Neuronal stem cell (in vitro differentiated cells): ENCODE measurements around the gene IFI27L2.
A peak's percentile ranks its signal among the peaks of the same experiment; 100 is the strongest.

Source experiments
- DNase-seq: peaks from one replicate; pipeline ENCODE4 v3.0.0-alpha.2; 2013; ENCODE audit warnings: low spot score
- H2AFZ ChIP-seq: one replicate; pipeline ENCODE4 v1.6.1; 2013; ENCODE audit warnings: mild to moderate bottlenecking, low read length, inconsistent platforms
- H2AK5ac ChIP-seq: 2 replicates; pipeline ENCODE4 v1.6.1; 2013; ENCODE audit warnings: low read depth, mild to moderate bottlenecking, inconsistent platforms, low read length, moderate library complexity, mixed read lengths
- H2BK120ac ChIP-seq: 2 replicates; pipeline ENCODE4 v1.6.1; 2013; ENCODE audit warnings: low read depth, mild to moderate bottlenecking, inconsistent platforms, low read length, moderate library complexity, mixed read lengths
- H2BK12ac ChIP-seq: one replicate; pipeline ENCODE4 v1.6.1; 2013; ENCODE audit warnings: low read length, inconsistent platforms
- H2BK15ac ChIP-seq: 2 replicates; pipeline ENCODE4 v1.6.1; 2013; ENCODE audit warnings: mild to moderate bottlenecking, low read length, inconsistent platforms, mixed read lengths
- H2BK5ac ChIP-seq: one replicate; pipeline ENCODE4 v1.6.1; 2013; ENCODE audit warnings: inconsistent platforms, mild to moderate bottlenecking, low read length, moderate library complexity
- H3K14ac ChIP-seq: one replicate; pipeline ENCODE4 v1.6.1; 2013; ENCODE audit warnings: low read length, inconsistent platforms
- H3K18ac ChIP-seq: 2 replicates; pipeline ENCODE4 v1.6.1; 2013; ENCODE audit warnings: low read length, inconsistent platforms
- H3K23ac ChIP-seq: 2 replicates; pipeline ENCODE4 v1.6.1; 2013; ENCODE audit warnings: low read depth, mild to moderate bottlenecking, mixed read lengths, low read length, inconsistent platforms; ENCODE audit not compliant: poor library complexity
- H3K27ac ChIP-seq: replicated peaks from 3 replicates; pipeline ENCODE4 v1.5.1; 2013; ENCODE audit warnings: low read length, inconsistent platforms
- H3K27me3 ChIP-seq, 3 experiments: 2 replicates each; pipeline ENCODE4 v1.6.1; 2013; ENCODE audit warnings: low read length in 3 of 3, mild to moderate bottlenecking in 2 of 3, inconsistent platforms in 1 of 3, low read depth in 1 of 3, mixed read lengths in 1 of 3, moderate library complexity in 1 of 3; ENCODE audit not compliant: control insufficient read depth in 3 of 3, insufficient read depth in 3 of 3
- H3K36me3 ChIP-seq, 2 donors: replicated peaks in 1 of 2; 2 replicates each; pipeline ENCODE4 v1.6.1; 2013; ENCODE audit warnings: low read length in 2 of 2; ENCODE audit not compliant: control insufficient read depth in 2 of 2, insufficient read depth in 2 of 2
- H3K4ac ChIP-seq: 2 replicates; pipeline ENCODE4 v1.6.1; 2013; ENCODE audit warnings: inconsistent platforms, mild to moderate bottlenecking, low read length, moderate library complexity
- H3K4me1 ChIP-seq, 2 donors: 1 replicate in 1 of 2; 2 replicates in 1 of 2; pipeline ENCODE4 v1.6.1; 2013; ENCODE audit warnings: low read length in 2 of 2, low read depth in 1 of 2; ENCODE audit not compliant: control insufficient read depth in 2 of 2, insufficient read depth in 1 of 2
- H3K4me2 ChIP-seq: one replicate; pipeline ENCODE4 v1.6.1; 2013; ENCODE audit warnings: mild to moderate bottlenecking, low read length, inconsistent platforms; ENCODE audit not compliant: insufficient read depth, poor library complexity, severe bottlenecking
- H3K4me3 ChIP-seq, 2 donors: 2 replicates each; pipeline ENCODE4 v1.5.1; 2013; ENCODE audit warnings: low read length in 2 of 2, mild to moderate bottlenecking in 2 of 2, inconsistent platforms in 1 of 2, moderate library complexity in 1 of 2
- H3K79me1 ChIP-seq: one replicate; pipeline ENCODE4 v1.6.1; 2013; ENCODE audit warnings: low read depth, mild to moderate bottlenecking, inconsistent platforms, low read length, moderate library complexity
- H3K9ac ChIP-seq: one replicate; pipeline ENCODE4 v1.6.1; 2013; ENCODE audit warnings: mild to moderate bottlenecking, low read depth, low read length, inconsistent platforms; ENCODE audit not compliant: poor library complexity
- H3K9me3 ChIP-seq, 2 donors: replicated peaks in 1 of 2; 2 replicates each; pipeline versions ENCODE3 to v1.6.1; 2013; ENCODE audit warnings: low read length in 2 of 2, mild to moderate bottlenecking in 2 of 2, inconsistent platforms in 1 of 2, low read depth in 1 of 2, mixed read lengths in 1 of 2, moderate library complexity in 1 of 2; ENCODE audit not compliant: control insufficient read depth in 2 of 2, insufficient read depth in 1 of 2
- H4K8ac ChIP-seq: one replicate; pipeline ENCODE4 v1.6.1; 2013; ENCODE audit warnings: low read depth, mild to moderate bottlenecking, inconsistent platforms, low read length, moderate library complexity
- H4K91ac ChIP-seq: one replicate; pipeline ENCODE4 v1.6.1; 2013; ENCODE audit warnings: low read length, low read depth, mild to moderate bottlenecking, inconsistent platforms; ENCODE audit not compliant: poor library complexity
- WGBS, 2 donors: extraction: QIAGEN DNeasy Blood & Tissue Kit; methylation state at CpG; one replicate each; pipeline ENCODE4 v1.1.7; 2013; ENCODE audit warnings: missing lambda C conversion rate in 2 of 2, mixed read lengths in 1 of 2; ENCODE audit not compliant: insufficient read length in 2 of 2, insufficient replicate concordance in 1 of 2; ENCODE audit errors: extremely low coverage in 2 of 2; 5-methylcytosine and 5-hydroxymethylcytosine counted together

Gene IFI27L2

GRCh38 chr14:94121485-94121884 is 7.9 kb downstream of the IFI27L2 start:
- Histone ChIP-seq H3K14ac (no peak overlapping the region), H4K8ac (no peak overlapping the region), H3K27ac (no peak overlapping the region), H3K18ac (peak overlapping the region; percentile 48), H4K91ac (no peak overlapping the region), H3K4ac (no peak overlapping the region), H2BK15ac (no peak overlapping the region), H2AFZ (no peak overlapping the region), H3K9ac (no peak overlapping the region), H3K27me3 (peaks cover 0 to 11% (median 0%) of the 10 kb centered on the region in 3 experiments), H3K4me3 (no peak overlapping the region), H2BK12ac (no peak overlapping the region), H3K9me3 (peaks cover 0 to 5% of the 10 kb centered on the region in 2 donors), H2BK120ac (no peak overlapping the region), H3K36me3 (no peaks in the 10 kb centered on the region), H2AK5ac (no peak overlapping the region), H3K4me2 (no peak overlapping the region), H3K4me1 (no peaks in the 10 kb centered on the region), H2BK5ac (no peak overlapping the region), H3K23ac (no peak overlapping the region), H3K79me1 (no peaks in the 10 kb centered on the region)
- WGBS, 2 donors = no CpG with 5 or more reads among the region's 3 CpGs
- no peak for DNase-seq

GRCh38 chr14:94120667-94121340 is 8.6 kb downstream of the IFI27L2 start:
- Histone ChIP-seq H2BK15ac (no peak overlapping the region), H3K9me3 (peaks cover 0 to 5% of the 10 kb centered on the region in 2 donors), H2AFZ (no peak overlapping the region), H3K14ac (no peak overlapping the region), H3K9ac (no peak overlapping the region), H3K36me3 (no peaks in the 10 kb centered on the region), H4K8ac (no peak overlapping the region), H3K79me1 (no peaks in the 10 kb centered on the region), H3K23ac (no peak overlapping the region), H3K27ac (no peak overlapping the region), H3K4me1 (no peaks in the 10 kb centered on the region), H2BK120ac (no peak overlapping the region), H3K4me2 (no peak overlapping the region), H2BK12ac (no peak overlapping the region), H2BK5ac (no peak overlapping the region), H2AK5ac (no peak overlapping the region), H4K91ac (no peak overlapping the region), H3K4ac (no peak overlapping the region), H3K4me3 (no peak overlapping the region), H3K18ac (no peak overlapping the region), H3K27me3 (peaks cover 0 to 11% (median 0%) of the 10 kb centered on the region in 3 experiments)
- no CpG with 5 or more reads among the region's 5 CpGs for WGBS, 2 donors
- DNase-seq = no peak

- H3K18ac ChIP-seq = no peak overlapping the region
- no peak overlapping the region for H3K23ac ChIP-seq
- no peak overlapping the region for H3K4me3 ChIP-seq
- H2AFZ ChIP-seq = no peak overlapping the region
- H3K9ac ChIP-seq = no peak overlapping the region
- H2BK12ac ChIP-seq = no peak overlapping the region
- no peak overlapping the region for H2BK5ac ChIP-seq
- no peak overlapping the region for H4K8ac ChIP-seq
- H3K27me3 ChIP-seq = peaks cover 0 to 10% (median 0%) of the 10 kb centered on the region in 3 experiments
- H2AK5ac ChIP-seq = no peak overlapping the region
- H3K36me3 ChIP-seq = no peaks in the 10 kb centered on the region
- no peak overlapping the region for H3K4me2 ChIP-seq
- peaks cover 0 to 5% of the 10 kb centered on the region in 2 donors for H3K9me3 ChIP-seq
- H3K4me1 ChIP-seq = no peaks in the 10 kb centered on the region
- H4K91ac ChIP-seq = no peak overlapping the region
- no peak overlapping the region for H3K14ac ChIP-seq
- no peak overlapping the region for H3K27ac ChIP-seq
- no peak overlapping the region for H2BK15ac ChIP-seq
- DNase-seq = no peak
- no peak overlapping the region for H2BK120ac ChIP-seq
- H3K4ac ChIP-seq = no peak overlapping the region
- no peaks in the 10 kb centered on the region for H3K79me1 ChIP-seq
Observed at GRCh38 chr14:94119071-94119470, 10.3 kb downstream of the IFI27L2 start.

- Histone ChIP-seq H3K36me3 (no peaks in the 10 kb centered on the region), H3K4me1 (no peaks in the 10 kb centered on the region), H3K23ac (no peak overlapping the region), H2BK12ac (no peak overlapping the region), H2AFZ (no peak overlapping the region), H3K9ac (no peak overlapping the region), H2BK120ac (no peak overlapping the region), H4K8ac (no peak overlapping the region), H3K27me3 (peaks cover 0 to 6% (median 0%) of the 10 kb centered on the region in 3 experiments), H3K18ac (no peak overlapping the region), H3K79me1 (no peaks in the 10 kb centered on the region), H2BK15ac (no peak overlapping the region), H3K4me2 (no peak overlapping the region), H3K4me3 (no peak overlapping the region), H2BK5ac (no peak overlapping the region), H4K91ac (no peak overlapping the region), H3K14ac (no peak overlapping the region), H3K27ac (no peak overlapping the region), H3K9me3 (peaks cover 0 to 5% of the 10 kb centered on the region in 2 donors), H2AK5ac (no peak overlapping the region), H3K4ac (no peak overlapping the region)
- WGBS, 2 donors = no CpG with 5 or more reads among the region's 9 CpGs
- no peak for DNase-seq
Observed at GRCh38 chr14:94117856-94118255, 11.5 kb downstream of the IFI27L2 start.
